Prostate gland (tissue), 2 donors: ENCODE measurements around the gene GFRA4.

Experiments
- POLR2A ChIP-seq: fragments of 450-650 bp; IDR thresholded peaks from one replicate; pipeline ENCODE4 v1.6.1; 2016; ENCODE audit warnings: antibody characterized with exemption, mild to moderate bottlenecking
- POLR2AphosphoS5 ChIP-seq: sonication (generic); formaldehyde crosslinking; IDR thresholded peaks from one replicate; pipeline ENCODE4 v1.6.1; 2017; ENCODE audit warnings: antibody characterized with exemption
- TF ChIP-seq, protein P1 (sequence below), 4 experiments: fragments of 200-600 bp in 2 of 4; fragments of 450-650 bp in 2 of 4; sonication (generic) in 2 of 4; IDR thresholded peaks; 1 replicate in 3 of 4; 2 replicates in 1 of 4; pipeline ENCODE4 v1.5.1; 2016 to 2019; ENCODE audit warnings: antibody characterized with exemption in 4 of 4, mild to moderate bottlenecking in 2 of 4, moderate library complexity in 2 of 4

GRCh38 chr20:3646067-3646440, 17.1 kb downstream of the GFRA4 start:
- TF ChIP-seq, protein P1, sequence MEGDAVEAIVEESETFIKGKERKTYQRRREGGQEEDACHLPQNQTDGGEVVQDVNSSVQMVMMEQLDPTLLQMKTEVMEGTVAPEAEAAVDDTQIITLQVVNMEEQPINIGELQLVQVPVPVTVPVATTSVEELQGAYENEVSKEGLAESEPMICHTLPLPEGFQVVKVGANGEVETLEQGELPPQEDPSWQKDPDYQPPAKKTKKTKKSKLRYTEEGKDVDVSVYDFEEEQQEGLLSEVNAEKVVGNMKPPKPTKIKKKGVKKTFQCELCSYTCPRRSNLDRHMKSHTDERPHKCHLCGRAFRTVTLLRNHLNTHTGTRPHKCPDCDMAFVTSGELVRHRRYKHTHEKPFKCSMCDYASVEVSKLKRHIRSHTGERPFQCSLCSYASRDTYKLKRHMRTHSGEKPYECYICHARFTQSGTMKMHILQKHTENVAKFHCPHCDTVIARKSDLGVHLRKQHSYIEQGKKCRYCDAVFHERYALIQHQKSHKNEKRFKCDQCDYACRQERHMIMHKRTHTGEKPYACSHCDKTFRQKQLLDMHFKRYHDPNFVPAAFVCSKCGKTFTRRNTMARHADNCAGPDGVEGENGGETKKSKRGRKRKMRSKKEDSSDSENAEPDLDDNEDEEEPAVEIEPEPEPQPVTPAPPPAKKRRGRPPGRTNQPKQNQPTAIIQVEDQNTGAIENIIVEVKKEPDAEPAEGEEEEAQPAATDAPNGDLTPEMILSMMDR (IDR thresholded peaks at IDR 0.05): no peak
- TF ChIP-seq POLR2A: no peak
- TF ChIP-seq POLR2AphosphoS5: no peak
